Stomach (tissue), 4 donors: Measurements from ENCODE around the gene LMF2.

Experiments used
- EP300 ChIP-seq: sonication (generic); formaldehyde crosslinking; IDR thresholded peaks from one replicate; pipeline ENCODE4 v1.6.1; 2017; ENCODE audit warnings: antibody characterized with exemption
- POLR2A ChIP-seq, 4 donors: fragments of 450-650 bp; IDR thresholded peaks; one replicate each; pipeline ENCODE4 v1.6.1; 2016; ENCODE audit warnings: antibody characterized with exemption in 4 of 4, control low read depth in 2 of 4, mild to moderate bottlenecking in 1 of 4, moderate library complexity in 1 of 4
- POLR2AphosphoS5 ChIP-seq, 3 donors: sonication (generic); formaldehyde crosslinking; IDR thresholded peaks; one replicate each; pipeline ENCODE4 v1.6.1; 2016; ENCODE audit warnings: antibody characterized with exemption in 3 of 3
- TF ChIP-seq, protein P1 (sequence below), 7 experiments: fragments of 450-650 bp in 4 of 7; fragments of 200-600 bp in 3 of 7; sonication (generic) in 3 of 7; IDR thresholded peaks; one replicate each; pipeline ENCODE4 v1.5.1; 2016 to 2019; ENCODE audit warnings: antibody characterized with exemption in 7 of 7, control low read depth in 2 of 7, mild to moderate bottlenecking in 1 of 7

DNA sequence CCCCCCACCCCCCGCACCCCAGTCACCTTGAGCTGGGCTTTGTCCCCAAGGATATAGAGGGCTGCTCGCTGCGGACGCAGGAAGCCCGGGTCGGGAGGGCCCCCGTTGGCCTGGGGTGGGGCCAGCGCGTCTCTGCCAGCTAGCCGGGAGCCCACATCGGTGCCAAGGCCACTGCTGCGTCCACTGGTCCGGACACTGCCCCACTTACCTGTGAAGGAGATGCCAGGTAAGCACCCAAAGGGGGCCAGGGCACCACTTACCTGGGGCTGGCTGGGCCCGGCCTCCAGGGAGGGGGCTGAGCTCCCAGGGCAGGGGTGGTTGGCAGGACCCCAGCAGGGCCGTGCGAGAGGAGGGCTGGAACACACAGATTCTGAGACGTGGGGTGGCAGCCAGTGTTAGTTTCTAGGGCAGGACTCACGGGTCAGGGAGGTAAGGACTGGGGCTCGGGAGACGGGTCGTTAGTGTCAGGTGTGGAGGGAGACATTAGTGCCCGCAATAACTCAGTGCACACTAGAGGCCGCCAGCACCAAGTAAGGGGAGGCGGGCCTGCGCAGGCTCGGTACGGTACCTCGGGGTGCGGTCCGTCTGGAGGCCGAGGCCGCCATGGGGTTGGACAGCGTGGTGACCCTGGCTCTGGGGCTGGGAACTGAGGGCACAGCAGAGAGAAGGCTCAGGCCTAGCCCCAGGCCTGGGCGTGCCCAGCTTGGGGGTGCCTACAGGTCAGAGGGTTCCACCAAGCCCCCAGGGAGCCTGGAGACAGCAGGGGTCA lies 50.9 kb downstream of the LMF2 start:
- TF ChIP-seq EP300 (no peak), POLR2A (IDR thresholded peaks at IDR 0.05) (no peak), POLR2AphosphoS5 (IDR thresholded peaks at IDR 0.05) (no peak)
- TF ChIP-seq, protein P1, sequence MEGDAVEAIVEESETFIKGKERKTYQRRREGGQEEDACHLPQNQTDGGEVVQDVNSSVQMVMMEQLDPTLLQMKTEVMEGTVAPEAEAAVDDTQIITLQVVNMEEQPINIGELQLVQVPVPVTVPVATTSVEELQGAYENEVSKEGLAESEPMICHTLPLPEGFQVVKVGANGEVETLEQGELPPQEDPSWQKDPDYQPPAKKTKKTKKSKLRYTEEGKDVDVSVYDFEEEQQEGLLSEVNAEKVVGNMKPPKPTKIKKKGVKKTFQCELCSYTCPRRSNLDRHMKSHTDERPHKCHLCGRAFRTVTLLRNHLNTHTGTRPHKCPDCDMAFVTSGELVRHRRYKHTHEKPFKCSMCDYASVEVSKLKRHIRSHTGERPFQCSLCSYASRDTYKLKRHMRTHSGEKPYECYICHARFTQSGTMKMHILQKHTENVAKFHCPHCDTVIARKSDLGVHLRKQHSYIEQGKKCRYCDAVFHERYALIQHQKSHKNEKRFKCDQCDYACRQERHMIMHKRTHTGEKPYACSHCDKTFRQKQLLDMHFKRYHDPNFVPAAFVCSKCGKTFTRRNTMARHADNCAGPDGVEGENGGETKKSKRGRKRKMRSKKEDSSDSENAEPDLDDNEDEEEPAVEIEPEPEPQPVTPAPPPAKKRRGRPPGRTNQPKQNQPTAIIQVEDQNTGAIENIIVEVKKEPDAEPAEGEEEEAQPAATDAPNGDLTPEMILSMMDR (IDR thresholded peaks at IDR 0.05) = no peak
